Measurements from ENCODE around the gene SIGLEC10. TPM values are rescaled to one million over a fixed set of nuclear protein-coding genes. Genes with fewer than 3 reads are reported as not detected.

Gene SIGLEC10
- total RNA-seq, 1 experiment from 2014 or later = not detected

DNA sequence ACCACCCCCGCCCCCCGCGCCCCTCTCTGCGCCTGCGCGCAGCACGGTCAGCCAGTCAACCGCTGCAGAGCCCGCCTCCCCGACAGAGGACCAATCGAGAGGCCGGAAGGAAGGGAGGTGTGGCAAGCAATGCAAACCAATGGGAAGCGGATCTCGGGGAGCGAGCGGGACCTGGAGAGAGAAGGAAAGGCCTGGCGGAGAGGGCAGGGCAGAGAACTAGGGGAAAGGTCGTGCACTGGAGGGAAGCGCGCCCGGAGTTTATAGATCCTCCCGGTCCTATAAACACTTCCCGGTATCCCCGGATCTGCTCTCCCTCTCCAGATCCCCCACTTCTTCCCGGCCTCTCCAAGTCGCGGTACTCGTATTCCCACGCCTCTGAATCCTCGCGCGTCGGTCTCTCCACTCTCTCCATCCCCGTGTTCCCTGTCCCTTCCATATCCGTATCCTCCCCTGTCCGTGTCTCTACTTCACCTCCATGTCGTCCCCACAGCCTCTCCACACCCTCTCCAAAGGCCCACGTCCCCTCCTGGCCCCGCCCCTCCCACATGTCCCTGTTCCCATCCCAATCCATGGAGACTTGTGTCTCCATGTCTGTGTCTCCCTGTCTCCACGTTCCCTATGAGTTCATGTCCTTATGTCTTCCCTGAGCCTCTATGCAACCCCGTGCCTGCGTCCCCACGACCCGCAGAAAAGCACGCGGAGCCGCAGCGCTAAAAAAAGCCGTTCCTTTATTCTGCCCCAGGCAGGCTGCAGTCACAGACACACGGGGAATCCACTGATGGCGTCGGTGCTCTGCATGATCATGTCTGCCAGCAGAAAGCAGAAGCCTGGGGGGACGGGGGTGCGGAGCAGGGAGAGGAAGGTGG lies 50.8 kb downstream of the SIGLEC10 start:
- DNase-seq (ENCODE audit: low read depth) = peak; percentile 99

DNA sequence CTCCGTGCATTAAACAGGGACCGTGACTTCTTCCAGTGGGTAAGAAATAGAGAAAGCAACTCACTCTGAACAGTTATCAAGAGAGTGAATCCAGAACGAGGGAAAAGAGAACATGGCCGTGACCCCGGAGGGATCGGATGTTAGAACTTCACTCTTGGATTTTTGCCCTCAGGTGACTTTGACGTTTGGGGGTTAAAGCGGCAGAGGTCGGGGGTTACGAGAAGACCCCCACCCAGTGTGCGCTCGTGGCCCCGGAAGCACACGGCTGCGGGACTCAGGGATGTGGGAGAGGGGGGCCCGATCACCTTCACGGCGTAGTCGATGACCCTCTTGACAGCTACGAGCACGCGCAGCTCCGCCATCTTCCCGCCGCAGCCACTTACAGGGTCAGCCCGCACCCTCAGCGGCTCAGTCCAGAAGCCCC lies 51.5 kb downstream of the SIGLEC10 start, which contains the start of gene ETFB:
TSS of gene ETFB (minus strand) at position 424 of the 424 bp plus-strand sequence. CDS start at position 362, 62 bp downstream.
- DNase-seq (ENCODE audit: low read depth) = no peak

GRCh38 chr19:51365211-51365964 lies 52.1 kb downstream of the SIGLEC10 start:
- peak; percentile 50 for DNase-seq (ENCODE audit: low read depth)

DNA sequence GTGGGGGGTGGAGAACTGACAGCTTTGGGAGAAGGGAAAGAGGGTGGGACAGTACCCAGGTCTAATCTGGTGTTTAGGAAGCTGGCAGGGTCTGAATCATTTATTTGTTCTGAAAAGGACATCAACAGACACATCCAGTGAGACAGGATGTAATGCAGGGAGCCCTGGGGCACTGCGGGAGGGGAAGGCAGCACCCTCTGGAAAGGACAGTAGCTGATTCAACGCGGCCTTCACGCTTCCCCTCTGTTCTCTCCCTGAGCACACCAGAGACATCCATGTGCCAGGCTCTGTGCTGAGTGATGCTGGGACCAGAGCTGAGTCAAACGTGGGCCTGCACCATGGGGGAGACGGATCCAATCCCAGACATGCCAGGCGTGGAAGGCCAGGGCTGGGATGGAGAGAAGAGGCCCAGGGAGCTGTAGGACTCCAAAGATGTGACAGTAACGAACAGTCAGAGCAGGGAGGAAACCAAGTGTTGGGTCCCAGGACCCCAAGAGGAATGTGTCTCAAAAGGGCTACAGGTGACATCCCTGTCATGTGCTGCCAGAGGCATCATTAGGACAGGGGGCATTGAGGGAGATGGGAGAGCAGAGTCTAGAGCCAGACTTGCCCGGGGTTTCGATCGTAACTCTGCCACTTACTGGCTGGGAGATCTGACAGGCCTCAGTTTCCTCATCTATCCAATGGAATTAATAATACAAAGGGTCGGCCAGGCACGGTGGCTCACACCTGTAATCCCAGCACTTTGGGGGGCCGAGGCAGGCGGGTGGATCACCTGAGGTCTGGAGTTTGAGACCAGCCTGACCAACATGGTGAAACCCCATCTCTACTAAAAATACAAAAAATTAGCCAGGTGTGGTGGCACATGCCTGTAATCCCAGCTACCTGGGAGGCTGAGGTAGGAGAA lies 53.0 kb downstream of the SIGLEC10 start:
- DNase-seq (ENCODE audit: low read depth) = peak; percentile 37

GRCh38 chr19:51361239-51361638 lies 56.2 kb downstream of the SIGLEC10 start:
- no peak for DNase-seq (ENCODE audit: low read depth)

Other genes with a start within 250 kb of the SIGLEC10 start
- 21.8 and 22.4 TPM in 2 replicates for gene CD33, start 192.6 kb downstream of the SIGLEC10 start, total RNA-seq (2014; rRNA removed; shearing (Covaris generic))
- 0.06 TPM in 1 of 2 replicates, not detected in the other for gene SIGLECL1, start 166.6 kb downstream of the SIGLEC10 start, total RNA-seq (2014; rRNA removed; shearing (Covaris generic))
- gene IGLON5, start 106.0 kb downstream of the SIGLEC10 start, total RNA-seq (2014; rRNA removed; shearing (Covaris generic)) = 0.24 TPM in 1 of 2 replicates, not detected in the other
- gene VSIG10L, start 75.5 kb downstream of the SIGLEC10 start, total RNA-seq (2014; rRNA removed; shearing (Covaris generic)) = 0.74 and 1.1 TPM in 2 replicates
- 155 and 193 TPM in 2 replicates for gene ETFB, start 51.3 kb downstream of the SIGLEC10 start, total RNA-seq (2014; rRNA removed; shearing (Covaris generic))
- gene CLDND2, start 48.6 kb downstream of the SIGLEC10 start, total RNA-seq (2014; rRNA removed; shearing (Covaris generic)) = not detected in 2 replicates
- gene NKG7, start 45.0 kb downstream of the SIGLEC10 start, total RNA-seq (2014; rRNA removed; shearing (Covaris generic)) = not detected in 2 replicates
- not detected in 2 replicates for gene LIM2, start 29.7 kb downstream of the SIGLEC10 start, total RNA-seq (2014; rRNA removed; shearing (Covaris generic))
- not detected in 2 replicates for gene C19orf84, start 27.1 kb downstream of the SIGLEC10 start, total RNA-seq (2014; rRNA removed; shearing (Covaris generic))
- not detected in 2 replicates for gene SIGLEC8, start 40.8 kb upstream of the SIGLEC10 start, total RNA-seq (2014; rRNA removed; shearing (Covaris generic))
- gene CEACAM18, start 60.9 kb upstream of the SIGLEC10 start, total RNA-seq (2014; rRNA removed; shearing (Covaris generic)) = not detected in 2 replicates
- not detected in 2 replicates for gene SIGLEC12, start 84.2 kb upstream of the SIGLEC10 start, total RNA-seq (2014; rRNA removed; shearing (Covaris generic))
- gene SIGLEC6, start 114.0 kb upstream of the SIGLEC10 start, total RNA-seq (2014; rRNA removed; shearing (Covaris generic)) = 0.63 TPM in 1 of 2 replicates, not detected in the other
- gene ZNF175, start 153.6 kb upstream of the SIGLEC10 start, total RNA-seq (2014; rRNA removed; shearing (Covaris generic)) = 2.0 and 4.5 TPM in 2 replicates
- 0.74 TPM in 1 of 2 replicates, not detected in the other for gene SIGLEC5, start 212.8 kb upstream of the SIGLEC10 start, total RNA-seq (2014; rRNA removed; shearing (Covaris generic))
- 0.18 and 0.34 TPM in 2 replicates for gene SIGLEC14, start 229.2 kb upstream of the SIGLEC10 start, total RNA-seq (2014; rRNA removed; shearing (Covaris generic))

Data from Daoy (cell line).